Stromal cell of bone marrow (primary cell): Measurements from ENCODE around the gene ANKEF1.
"Not testable (repeated sequence)": the region's sequence is repeated elsewhere in the genome, so short reads cannot be mapped to it uniquely, and the experiment has no call there.

Experiments used
- DNase-seq: peaks from one replicate; pipeline ENCODE4 v3.0.0-alpha.2; 2012; ENCODE audit warnings: low read depth

ANKEF1 gene

DNA sequence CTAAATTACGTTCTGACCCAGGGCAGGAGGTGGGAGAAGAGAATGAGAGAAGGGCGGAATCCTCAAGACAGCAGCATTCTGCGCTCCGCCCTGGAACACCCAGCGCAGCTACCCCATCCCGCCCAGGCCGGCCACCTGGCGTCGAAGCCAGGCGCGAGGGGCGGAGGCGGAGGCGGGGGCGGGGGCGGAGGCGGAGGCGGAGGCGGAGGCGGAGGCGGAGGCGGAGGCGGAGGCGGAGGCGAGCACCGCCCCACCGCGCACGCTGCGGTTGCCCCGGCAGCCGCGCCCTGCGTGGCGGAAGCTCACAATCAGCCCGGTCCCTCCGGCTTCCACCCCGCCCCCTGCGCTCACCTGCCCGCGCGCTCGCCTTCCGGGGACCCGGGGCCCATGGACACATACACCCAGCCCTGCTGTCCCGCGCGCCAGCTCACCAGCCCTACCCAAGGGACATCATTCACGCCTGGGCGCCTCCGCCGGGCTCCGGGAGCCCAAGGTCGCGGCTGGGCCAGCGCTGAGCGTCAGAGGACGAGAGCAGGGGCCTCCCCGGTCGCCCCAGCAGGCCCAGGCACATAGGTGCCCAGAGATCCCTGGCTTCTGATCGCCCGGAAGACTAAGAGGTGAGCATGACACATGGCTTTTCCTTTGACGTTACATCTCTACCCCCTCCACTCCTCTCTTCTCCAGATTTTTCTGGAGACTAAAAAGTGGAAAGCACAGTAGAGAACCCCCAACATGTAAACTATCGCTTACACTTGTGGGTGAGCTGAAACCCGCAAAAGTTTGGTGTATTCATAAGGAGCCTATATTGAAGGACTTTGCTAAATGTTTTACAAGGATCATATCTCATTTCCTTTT is at the start of gene ANKEF1:
Gene ANKEF1 (plus strand): TSS at position 271 of the 855 bp plus-strand sequence. CDS start 3,315 bp downstream, outside the sequence.
- no peak for DNase-seq

DNA sequence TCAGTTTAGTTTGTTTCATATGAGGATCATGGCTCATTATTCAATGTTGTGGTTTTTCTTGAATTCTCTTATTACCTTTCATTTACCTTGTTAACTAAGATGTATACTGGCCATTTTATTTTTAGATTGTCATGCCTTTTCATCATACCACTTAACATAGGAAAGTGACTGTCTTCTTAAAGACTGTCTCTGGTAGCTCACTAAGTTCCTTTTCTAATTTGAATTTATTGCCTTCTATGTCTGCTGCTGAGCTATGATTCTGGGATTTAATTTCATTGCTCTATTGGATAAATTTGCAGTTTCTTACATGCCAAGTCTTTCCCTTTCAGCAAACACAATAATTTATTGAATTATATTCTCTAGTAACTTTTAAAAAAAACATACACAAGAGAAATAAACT is 49.5 kb upstream of the ANKEF1 start:
- DNase-seq: no peak

DNA sequence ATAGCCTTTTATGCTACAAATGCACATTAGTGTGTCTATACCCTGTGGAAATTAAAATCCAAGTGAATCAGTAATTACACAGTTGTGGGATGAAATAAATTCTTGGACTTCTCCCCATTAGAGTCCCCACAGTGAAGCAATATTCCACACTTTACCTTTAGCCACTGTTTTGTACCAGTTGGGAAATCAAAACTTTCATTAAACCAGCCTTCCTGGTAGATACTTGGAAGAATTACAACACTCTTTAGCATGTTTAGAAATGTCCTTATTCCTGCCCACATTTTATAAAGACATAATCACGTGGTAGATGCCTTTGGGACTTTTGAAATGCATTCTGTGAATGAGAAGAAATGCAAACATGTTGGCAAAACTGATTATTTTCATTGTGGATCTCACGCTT is 49.0 kb upstream of the ANKEF1 start:
- no peak for DNase-seq

DNA sequence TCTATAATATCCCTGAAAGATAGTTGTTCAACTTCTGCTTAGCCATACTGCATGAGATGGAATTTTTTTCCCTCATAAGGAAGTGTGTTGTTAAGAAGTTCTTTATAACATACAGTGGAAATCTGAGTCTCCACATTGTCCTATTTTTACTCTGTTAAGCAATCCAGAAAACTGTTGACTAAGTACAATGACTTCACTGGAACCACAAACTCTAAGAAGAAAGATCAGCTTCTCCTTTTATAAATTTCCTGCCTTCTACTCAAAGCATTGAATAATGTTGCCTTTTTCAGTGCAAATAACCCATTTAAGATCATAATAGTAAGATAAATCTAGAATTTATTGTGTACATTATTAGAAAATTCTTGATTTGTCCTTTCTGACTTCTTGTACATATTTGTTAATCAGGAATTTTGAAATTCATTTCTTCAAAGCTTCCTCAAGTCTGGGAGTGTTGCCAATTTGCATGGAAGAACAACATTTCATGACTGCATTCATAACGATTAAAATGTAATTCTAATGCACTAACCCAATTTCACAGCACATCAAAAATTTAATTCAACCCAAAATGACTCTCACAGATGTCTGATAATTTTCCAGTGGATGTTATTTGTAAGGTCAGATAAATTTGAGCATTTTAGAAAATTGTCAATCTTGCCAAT is 45.6 kb upstream of the ANKEF1 start:
- DNase-seq: peak; percentile 75

DNA sequence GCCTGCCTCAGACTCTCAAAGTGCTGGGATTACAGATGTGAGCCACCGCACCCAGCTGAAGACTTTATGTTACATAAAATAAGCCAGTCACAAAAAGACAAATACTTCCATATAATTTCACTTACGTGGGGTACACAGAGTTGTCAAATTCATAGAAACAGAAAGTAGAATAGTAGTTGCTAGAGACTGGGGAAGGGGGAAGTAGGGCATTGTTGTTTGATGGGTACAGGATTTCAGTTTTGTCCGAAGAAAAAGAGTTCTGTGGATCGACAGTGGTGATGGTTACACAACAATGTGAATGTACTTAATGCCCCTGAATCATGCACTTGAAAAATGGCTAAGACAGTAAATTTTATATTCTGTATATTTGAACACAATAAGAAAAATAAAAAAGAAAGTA is 41.6 kb upstream of the ANKEF1 start:
- no peak for DNase-seq

DNA sequence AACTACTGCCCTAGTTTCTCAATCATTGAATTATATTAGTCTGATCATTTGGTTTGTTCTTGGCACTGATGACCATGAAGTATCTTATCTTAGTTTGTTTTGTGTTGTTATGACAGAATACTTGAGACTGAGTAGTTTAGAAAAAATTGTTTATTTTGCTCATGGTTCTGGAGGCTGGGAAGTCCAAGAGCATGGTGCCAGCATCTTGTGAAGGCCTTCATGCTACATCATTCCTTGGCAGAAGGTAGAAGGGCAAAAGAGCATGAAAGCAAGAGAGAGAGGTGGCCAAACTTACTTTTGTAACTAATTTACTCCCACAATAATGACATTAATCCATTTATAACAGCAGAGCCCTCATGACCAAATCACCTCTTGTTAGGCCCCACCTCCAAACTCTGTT is 40.1 kb upstream of the ANKEF1 start:
- DNase-seq: no peak

DNA sequence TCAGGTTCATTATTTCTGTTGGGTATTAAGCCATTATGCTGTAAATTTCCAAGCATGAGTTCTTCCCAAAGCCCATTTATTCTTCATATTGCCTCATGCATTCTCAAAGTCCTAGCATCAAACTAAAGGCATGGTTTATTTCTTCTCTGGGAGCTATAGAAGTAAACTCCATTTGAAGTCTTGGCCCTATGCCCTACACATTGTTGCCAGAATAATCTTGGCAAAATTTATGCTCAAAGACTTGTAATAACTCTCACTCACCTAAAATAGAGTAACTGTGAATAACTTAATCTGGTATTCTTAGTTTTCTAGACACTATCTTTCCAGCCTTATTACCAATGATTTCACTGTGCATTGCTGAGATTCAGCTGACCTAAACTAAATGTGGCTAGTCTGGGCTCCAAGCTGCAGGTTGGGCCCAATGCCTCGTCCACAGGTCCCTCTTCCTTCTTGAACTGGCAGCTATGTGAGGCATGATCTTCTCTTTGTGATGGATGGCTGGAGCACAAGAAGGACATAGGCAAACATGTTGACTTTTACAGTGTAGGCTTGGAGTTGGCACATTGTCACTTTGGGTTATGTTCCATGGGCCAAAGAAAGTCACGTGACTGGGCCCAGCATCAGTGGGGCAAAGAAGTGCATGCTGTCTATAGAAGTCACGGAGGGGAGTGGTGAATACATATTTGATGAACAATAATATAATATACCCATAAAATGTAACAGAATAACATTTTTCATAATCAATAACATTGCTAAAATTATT is 39.1 kb upstream of the ANKEF1 start:
- DNase-seq: no peak

DNA sequence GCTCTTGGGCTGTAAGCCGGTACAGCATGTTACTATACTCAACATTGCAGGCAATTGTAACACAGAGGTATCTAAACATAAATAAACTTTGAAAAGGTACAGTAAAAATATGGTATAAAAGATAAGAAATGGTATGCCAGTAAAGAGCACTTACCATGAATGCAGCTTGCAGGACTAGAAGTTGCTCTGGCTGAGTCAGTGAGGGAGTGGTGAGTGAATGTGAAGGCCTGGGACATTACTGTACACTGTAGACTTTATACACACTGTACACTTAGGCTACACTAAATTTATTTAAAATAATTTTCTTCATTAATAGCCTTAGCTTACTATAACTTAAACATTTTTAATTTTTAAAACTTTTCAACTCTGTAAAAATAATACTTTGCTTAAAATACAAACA is 37.8 kb upstream of the ANKEF1 start:
- DNase-seq: peak; percentile 19

DNA sequence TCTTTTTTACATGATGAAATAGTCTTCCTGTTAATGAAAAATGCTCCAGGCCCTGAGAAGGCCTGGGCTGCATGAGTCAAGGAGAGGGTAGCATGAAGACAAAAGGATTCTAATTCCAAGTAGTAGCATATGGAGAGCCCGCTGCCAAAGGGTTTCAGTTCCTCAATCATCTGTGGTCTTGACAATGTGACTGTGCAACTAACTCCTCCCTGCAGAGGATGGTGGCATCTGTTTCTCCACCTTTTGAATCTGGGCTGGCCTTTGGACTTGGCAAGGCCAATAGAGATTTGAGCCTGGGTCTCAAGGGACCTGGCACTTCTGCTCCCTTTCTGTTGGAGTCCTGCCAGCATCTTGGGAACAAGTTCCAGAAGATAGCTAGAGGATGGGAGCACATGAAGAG is 35.1 kb upstream of the ANKEF1 start:
- DNase-seq: no peak

DNA sequence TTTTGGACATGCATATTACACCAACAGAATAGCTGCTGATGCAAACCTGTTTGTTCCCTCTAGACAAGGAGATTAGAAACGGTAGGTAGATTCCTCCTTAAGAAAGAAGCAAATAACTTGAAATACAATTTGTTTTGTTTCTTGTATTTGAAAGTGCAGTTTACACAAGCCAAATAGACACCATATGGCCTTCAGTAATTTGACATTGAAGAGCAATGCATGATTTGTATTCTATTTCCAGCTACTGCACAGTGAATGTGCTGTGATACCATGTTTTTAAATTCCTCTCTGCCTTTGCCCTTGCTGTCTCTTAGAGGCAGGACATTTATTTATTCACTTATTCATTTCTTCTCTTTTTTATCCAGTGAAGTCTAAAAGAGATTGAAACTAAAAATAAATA is 31.9 kb upstream of the ANKEF1 start:
- DNase-seq: no peak

DNA sequence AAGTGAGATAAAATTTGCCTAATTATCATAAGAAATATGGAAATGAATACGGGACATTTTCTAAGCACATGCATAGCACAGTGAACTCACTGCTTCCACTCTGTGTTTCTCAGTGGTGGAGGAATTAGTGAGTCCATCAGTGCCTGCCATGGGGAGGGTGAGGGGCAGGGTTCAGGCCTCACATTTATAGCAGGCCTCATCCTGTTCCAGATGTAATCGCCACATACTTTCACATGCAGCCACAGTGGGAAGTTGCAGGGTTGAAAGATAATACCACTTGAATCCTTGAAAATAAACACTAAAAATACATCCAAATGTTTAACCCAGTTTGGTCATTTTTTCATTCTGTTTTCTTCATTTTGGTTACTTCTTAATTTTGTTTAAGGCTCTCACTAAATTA is 29.9 kb upstream of the ANKEF1 start:
- DNase-seq: no peak

DNA sequence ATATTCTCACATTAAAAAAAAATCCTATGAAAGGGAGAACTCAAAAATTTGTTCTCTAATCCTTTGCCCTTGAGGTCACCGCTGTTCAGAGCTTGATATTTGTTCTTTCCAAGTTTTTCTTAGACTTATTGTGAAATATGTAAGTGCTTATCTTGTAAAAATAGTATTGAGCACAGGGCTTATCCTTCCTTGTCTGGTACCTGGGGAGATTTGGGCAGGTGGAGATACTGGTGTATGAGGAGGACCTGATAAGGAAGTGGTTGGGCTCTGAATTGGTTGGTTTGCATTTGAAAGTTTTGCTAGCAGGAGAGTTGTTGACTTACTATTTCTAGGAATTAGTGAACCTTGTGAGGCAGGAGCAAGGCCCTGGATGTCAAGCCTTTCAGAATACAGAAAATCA is 28.9 kb upstream of the ANKEF1 start:
- DNase-seq: no peak

DNA sequence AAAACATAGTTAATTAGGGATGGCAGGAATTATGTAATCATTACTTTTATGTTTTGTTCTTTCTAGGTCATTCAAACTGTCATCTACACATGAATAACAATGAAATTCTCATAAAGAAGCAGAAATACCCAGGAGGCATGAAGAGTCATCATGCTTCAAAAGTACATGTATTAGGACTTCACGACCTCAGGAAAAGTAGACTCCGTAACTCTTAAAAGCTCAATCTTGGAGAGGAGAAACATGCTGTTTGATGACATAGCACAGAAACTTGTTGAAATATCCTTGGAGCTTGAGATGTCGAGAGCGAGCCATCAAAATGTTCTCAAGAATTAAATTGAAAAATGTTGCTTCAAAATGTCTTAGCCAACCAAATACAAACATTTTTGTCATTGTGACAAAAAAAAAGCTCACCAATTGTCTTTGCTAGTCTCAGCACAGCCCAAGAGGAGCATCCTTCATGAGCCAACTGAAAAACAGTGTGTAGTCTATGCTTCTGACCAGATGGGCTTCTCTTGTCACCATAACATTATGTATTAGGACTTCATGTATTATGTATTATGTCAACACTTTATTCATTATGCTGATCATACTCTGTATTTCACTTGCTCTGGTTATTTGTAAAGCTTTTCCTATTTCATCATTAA is 28.2 kb upstream of the ANKEF1 start:
- DNase-seq: no peak

DNA sequence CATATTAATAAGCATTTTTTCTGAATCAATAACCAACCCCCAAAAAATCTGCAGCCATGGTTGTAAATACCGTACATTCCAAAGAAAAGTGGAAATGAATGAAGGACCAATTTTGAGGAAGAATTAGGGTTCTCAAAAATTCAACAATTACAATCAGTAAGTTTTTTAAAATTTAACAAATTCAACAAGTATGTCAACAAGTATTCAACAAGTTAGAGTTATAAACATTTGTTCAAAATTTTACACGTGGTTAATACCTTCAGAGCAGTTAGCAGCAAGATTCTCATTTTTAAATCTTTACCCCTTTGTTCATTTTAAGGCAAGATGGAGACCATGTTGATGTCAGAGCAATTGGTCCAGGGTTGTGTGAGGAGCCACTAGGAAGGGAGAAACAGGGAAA is 27.6 kb upstream of the ANKEF1 start:
- no peak for DNase-seq

DNA sequence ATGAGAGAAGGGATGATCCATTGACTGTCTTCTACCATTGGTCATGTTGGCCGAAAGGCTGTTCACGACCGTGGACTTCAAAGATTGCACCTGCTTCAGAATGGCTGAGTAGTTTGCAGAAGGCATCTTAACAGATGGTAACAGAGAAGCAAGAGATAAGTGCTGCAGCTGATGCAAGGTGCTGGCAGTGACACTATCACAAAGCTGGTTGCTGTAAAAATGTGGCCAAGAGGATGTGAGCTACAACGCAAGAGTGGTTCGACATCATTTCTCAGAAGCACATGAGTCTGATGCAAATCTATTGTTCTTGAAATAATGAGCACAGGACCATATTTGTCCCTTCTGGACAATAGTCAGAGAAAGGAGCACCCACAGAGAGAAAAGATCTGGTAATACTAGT is 27.0 kb upstream of the ANKEF1 start:
- no peak for DNase-seq

DNA sequence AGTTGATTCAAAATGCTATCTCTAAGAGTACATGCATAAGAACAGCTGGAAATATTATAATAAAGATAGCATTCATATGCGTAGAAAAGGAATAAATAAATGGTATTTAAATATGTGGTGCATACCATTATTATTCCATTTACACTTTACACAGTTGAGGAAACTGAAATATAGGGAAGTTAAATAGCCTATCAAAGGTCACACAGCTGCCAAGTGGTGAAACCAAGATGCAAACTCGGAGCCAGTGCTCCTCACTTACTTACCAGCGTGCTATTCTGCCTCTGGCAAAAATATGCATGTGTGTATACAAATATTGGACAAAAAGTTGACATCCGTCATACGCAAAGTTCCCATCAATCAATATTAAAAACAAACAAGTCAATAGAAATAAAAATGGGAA is 22.3 kb upstream of the ANKEF1 start:
- no peak for DNase-seq

DNA sequence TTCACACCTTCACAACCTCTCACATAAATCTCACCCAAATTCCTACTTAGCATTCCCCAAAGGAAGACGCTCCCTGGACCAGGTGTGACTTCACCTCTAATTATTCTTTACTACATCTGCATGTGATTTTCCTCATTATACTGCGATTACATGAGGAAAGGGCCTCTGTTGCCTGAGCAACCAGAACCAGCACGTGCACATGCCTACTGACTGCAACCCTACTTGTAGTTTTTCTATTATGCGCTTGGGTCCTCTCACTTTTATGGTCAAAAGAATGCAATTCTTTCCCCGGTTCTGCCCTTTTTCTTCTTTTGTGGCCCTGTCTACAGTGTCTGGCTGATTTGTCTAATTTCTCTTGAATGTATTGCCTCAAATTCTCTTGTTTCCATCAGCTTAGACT is 20.4 kb upstream of the ANKEF1 start:
- no peak for DNase-seq

DNA sequence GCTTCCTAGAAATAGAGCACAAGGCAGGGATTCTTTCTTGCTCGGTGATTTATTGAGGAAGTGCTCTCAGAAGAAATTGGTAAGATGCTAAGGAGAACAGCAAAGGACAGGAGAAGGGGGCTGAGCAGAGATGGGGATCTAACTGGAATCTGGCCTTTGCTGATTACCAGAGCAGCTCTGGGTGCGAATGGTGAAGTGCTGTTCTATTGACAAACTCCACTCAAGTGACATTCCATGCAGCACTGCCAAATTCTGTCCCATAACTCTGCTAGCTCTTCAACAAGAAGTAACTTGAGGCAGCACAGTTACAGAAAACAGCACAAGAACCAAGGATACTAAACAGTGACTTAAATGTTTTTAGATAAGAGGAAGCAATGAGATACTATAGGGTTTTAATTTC is 13.8 kb upstream of the ANKEF1 start:
- no peak for DNase-seq

DNA sequence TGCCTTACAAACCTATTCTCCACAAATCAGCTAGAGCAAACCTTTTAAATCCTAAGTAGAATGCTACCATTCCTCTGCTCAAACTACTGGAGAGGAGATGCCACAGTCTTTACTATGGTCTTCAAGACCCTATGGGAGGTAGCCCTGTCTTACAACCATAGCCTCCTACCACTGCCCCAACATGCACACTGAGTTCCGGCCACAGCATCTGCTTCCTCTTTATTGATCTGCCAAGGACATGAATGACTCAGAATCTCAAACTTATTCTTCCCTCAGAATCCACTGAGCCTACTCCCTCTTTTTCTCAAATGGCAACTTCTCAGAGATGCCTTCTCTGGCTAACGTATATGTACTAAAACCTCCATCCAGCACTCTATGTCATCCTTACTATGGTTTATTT is 12.2 kb upstream of the ANKEF1 start:
- no peak for DNase-seq

DNA sequence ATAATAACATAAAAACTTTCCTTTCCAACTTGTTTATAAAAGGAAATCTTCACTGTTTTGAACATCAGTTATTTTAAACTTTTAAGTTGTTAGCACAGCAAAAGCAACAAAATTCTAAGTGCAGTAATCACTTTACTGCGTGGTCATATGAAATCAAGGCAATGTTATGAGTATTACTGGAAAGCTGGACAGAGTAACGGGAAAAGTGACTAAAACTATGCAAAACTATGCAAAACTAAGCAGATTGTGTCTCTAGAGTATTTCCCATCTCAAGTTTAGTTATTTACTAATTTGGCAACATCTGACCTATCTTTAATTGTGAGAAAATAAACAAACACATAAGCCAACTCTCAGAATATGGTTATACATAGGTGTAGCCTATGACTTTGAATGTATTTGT is 10.9 kb upstream of the ANKEF1 start:
- DNase-seq: peak; percentile 45

DNA sequence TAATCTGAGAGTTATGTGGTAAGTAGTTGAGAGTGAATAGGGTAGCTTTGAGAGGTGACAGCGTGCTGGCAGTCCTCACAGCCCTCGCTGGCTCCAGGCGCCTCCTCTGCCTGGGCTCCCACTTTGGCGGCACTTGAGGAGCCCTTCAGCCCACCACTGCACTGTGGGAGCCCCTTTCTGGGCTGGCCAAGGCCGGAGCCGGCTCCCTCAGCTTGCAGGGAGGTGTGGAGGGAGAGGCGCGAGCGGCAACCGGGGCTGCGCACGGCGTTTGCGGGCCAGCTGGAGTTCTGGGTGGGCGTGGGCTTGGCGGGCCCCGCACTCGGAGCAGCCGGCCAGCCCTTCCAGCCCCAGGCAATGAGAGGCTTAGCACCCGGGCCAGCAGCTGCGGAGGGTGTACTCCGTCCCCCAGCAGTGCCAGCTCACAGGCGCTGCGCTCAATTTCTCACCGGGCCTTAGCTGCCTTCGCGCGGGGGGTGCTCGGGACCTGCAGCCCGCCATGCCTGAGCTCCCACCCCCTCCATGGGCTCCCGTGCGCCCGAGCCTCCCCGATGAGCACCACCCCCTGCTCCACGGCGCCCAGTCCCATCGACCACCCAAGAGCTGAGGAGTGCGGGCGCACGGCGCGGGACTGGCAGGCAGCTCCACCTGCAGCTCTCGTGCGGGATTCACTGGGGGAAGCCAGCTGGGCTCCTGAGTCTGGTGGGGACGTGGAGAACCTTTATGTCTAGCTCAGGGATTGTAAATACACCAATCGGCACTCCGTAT is 3.2 kb upstream of the ANKEF1 start:
- DNase-seq: not testable (repeated sequence)

DNA sequence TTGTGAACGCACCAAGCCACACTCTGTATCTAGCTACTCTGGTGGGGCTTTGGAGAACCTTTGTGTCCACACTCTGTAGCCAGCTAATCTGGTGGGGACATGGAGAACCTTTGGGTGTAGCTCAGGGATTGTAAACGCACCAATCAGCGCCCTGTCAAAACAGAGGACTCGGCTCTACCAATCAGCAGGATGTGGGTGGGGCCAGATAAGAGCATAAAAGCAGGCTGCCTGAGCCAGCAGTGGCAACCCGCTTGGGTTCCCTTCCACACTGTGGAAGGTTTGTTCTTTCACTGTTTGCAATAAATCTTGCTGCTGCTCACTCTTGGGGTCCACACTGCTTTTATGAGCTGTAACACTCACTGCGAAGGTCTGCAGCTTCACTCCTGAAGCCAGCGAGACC is 2.5 kb upstream of the ANKEF1 start:
- not testable (repeated sequence) for DNase-seq
